HG03060 (cell line): ENCODE data around the gene NDUFAF8.

Experiments
- ATAC-seq: cut with Tn5 transposase; IDR thresholded peaks from one replicate; pipeline ENCODE4 v1.9.1; 2021; ENCODE audit warnings: low read depth, moderate number of reproducible peaks; ENCODE audit not compliant: unreplicated experiment

Gene NDUFAF8

GRCh38 chr17:81288715-81289114, 49.6 kb downstream of the NDUFAF8 start:
- no peak for ATAC-seq

- ATAC-seq: no peak
These were observed 50.5 kb downstream of the NDUFAF8 start for GRCh38 chr17:81289627-81290026.

DNA sequence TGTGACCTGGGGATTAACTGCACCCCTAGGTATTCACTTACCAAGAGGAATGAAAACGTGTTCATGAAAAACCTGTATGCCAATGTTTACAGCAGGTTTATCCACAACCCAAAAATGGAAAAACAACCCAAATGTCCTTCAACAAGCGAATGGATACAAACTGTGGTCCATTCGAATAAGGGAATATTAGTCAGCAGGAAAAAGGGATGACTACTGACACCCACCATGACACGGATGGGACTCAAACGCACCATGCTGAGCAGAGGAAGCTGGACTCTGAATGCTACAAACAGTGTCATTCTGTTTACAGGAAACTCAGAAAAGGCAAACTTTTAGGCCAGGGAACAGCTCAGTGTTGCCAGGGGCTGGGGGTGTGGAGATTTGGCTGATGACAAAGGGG, 51.1 kb downstream of the NDUFAF8 start:
- ATAC-seq: no peak
